HG03025 (cell line): ENCODE results near the gene TRDN.

Source experiments
- ATAC-seq: cut with Tn5 transposase; IDR thresholded peaks from one replicate; pipeline ENCODE4 v1.9.1; 2021; ENCODE audit warnings: mild to moderate bottlenecking, moderate library complexity; ENCODE audit not compliant: unreplicated experiment, low FRiP score

Gene TRDN

GRCh38 chr6:123423130-123423529, 213.6 kb downstream of the TRDN start:
- ATAC-seq: no peak

DNA sequence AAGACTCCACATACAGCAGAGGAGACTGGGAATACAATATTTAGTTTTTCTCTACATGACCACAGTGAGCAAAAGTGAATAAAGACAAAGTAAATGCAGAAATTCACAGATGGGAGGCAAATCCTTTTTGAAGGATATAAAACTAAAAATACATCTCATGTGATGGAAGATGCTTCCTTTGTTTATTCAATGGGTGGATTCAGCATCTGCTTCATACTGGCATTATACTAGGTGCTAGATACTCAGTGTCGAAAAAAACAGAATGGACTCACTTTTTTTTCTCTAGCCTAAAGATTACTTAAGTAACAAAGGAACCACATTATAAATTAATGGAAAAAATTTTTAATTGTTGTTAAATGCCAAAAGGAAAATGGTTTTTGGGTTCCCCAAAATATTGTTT, 216.2 kb downstream of the TRDN start:
- ATAC-seq: no peak

DNA sequence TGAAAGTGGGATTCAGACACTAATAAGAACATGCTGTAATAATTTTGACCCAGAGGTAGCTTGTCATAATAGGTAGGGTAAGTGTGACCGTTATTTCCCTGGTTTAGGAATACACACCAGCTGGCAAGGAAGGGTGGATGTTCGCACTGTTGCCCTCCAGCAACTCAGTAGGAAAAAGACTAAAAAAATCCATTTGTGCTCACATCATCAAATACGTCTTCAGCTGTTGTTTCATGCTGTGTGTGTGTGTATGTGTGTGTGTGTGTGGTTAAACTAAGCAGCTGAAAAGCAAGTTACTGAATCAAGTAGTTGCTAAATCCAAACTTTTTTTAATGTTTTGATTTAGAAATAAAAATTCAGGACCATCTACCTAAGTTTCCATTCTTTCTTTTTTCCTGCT, 218.7 kb downstream of the TRDN start:
- no peak for ATAC-seq

DNA sequence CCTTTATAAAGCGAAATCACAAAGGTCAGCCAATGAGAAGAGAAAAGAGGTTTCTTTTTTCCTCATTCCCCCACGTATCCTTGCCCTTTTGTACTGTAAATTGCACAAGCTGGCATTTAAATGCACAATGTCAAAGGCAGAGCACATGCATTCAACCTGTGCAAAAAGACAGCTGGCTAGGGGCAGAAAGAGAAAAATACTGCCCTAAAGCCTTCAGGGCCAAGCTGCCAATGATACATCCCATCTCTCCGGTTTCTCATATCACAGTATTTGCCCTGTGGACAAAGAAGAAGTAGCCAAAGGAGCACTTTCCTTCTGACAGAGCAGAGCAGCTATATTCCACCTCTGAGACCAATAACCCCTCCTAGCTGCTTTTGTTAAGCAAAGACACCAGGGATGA, 219.2 kb downstream of the TRDN start:
- no peak for ATAC-seq

DNA sequence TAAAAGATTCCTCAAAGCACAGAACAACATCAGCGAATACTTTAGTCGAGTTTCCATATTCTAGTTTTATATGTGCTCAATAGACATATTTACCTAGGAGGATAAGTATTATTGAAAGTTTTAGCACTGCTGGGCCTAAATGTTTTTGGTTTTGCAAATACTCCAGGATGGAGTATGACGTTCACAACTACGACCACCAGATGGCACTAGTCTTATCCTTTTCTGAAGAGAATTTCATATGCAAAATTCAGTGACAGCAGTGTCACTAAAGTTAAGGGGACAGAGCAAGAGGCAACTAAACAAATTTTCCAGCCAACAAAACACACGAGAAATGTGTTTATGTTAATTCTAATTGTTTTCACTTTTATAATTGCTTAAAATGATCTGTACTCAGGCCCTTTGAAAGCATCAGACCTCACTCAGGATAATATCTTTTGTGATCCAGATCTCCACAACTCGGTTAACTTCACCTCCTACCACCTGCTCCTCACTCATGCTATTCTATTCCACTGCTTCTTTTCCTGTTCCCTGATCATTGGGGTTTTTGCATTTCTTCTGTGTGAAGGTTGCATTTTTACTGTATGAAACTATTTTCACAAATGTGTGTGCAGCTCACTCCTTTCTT, 220.8 kb downstream of the TRDN start:
- peak; percentile 95 for ATAC-seq

- no peak for ATAC-seq
Measured at GRCh38 chr6:123404975-123405374, 231.8 kb downstream of the TRDN start.

DNA sequence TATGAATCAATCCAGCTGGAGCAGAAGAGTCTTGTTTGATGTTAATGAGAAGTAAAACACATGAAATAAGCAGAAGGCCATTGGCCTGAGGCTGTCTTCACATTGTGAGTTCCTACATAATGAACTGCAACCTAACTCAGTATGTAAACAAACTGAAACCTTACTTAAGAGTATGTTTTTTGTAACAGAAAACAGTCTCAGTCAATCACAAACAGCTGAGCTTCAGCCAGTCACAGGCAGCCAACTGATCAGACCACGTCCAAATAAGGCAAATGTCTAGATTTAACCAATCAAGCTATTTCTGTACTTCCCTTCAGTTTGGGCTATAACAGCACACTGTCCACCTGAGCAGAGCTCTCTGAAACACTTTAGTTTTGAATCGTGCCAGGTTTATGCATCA, 234.7 kb downstream of the TRDN start:
- ATAC-seq: peak; percentile 99

DNA sequence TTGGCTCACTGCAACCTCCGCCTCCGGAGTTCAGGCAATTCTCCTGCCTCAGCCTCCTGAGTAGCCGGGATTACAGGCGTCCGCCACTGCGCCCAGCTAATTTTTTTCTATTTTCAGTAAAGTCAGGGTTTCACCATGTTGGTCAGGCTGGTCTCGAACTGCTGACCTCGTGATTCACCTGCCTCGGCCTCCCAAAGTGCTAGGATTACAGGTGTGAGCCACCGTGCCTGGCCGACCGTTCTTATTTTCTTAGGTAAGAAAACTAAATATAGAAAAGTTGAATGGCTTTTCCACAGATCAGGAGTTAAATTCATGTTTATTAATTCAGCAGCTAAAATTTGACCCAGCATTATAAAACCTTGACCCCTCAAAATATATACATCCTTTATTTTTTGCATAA, 238.7 kb downstream of the TRDN start:
- no peak for ATAC-seq

DNA sequence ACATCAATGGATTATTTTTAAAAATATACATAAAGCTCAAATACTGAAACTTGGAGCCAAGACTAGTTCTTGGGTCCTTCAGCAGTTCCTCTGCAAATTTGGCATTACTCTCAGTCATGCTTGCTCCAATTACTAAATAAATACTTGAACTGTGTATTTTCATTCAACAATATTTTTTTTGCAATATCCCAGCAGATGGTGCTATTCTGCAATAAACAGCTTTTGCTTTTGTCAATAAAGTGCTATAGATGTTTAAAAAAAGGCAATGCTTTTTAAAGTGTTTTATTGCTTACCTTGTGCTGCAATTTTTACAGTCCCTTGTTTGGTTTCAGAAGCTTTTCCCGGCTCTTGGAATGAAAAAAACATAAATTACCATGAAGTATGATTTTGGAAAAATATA, 243.4 kb downstream of the TRDN start:
- ATAC-seq: no peak

GRCh38 chr6:123383718-123384117, 253.0 kb downstream of the TRDN start:
- no peak for ATAC-seq

- no peak for ATAC-seq
Measured at GRCh38 chr6:123380257-123380656, 256.5 kb downstream of the TRDN start.

- no peak for ATAC-seq
Measured at GRCh38 chr6:123372737-123373136, 264.0 kb downstream of the TRDN start.

GRCh38 chr6:123363912-123364311, 272.8 kb downstream of the TRDN start:
- no peak for ATAC-seq

DNA sequence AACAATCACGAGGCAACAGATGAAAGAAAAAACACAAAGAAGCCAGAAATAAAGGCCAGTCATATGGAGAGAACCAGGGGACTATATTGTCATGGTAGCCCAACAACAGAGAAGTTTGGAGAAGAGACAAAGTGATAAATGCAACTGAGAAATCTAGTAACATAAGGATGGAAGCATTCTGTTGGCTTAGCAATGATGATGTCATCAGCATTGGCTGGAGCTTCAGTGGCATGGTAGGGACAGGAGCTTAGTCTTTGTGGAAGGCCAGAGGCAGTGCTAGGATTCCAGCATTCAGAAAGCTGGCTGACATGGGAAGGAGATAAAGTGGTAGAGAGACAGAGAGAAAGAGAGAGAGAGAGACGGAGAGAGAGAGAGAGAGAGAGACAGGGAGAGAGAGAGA, 276.4 kb downstream of the TRDN start:
- no peak for ATAC-seq

- ATAC-seq: no peak
Measured at GRCh38 chr6:123352705-123353104, 284.0 kb downstream of the TRDN start.

DNA sequence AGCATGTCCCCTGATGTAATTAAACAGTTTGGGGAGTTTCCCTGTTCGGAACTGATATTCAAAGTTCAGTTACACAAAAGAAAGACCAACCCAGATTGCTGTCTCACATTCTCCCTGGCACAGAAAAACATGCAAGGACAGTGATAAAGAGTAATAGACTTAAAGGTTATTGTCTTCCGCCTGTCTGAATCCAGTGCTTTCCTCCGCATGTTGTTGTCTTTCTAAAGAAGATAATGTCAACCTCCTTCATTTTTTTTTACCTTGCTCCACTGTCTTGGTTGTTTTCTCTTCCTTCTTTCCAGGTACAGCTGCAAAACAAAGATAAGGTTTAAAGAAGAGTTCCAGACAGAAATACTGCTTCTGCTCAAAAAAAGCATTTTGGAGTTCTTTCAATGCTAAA, 284.5 kb downstream of the TRDN start:
- no peak for ATAC-seq

DNA sequence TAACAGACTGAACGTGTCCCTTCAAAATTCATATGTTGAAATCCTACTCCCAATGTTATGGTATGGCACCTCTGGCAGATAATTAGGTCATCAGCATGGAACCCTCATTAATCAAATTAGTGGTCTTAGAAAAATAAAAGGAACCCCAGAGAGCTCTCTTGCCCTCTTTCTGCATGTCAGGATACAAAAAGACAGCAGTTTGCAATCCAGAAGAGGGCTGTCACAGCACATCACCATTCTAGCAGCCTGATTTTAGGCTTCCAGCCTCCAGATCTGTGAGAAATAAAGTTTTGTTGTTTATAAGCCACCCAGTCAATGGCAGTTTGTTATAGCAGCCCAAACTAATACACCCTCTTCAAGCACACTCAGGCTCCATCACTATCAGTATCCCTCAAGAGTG, 292.9 kb downstream of the TRDN start:
- no peak for ATAC-seq

DNA sequence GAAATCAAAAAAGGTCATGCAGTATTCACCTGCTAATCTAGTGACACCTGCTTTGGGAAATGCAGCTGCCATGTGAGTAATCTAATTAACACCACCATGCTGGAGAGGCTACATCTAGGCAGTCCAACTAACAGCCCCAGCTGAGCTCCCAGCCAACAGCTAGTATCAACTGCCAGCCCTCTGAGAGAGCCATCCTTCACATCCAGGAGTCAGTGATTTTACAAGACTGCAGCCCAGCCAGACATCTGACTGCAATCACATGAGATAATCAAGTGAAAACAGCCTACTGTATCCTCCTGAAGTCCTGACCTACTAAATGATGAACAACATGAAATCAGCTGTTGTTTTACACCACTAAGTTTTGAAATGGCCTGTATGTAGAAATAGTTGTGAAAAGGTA, 298.4 kb downstream of the TRDN start:
- no peak for ATAC-seq

DNA sequence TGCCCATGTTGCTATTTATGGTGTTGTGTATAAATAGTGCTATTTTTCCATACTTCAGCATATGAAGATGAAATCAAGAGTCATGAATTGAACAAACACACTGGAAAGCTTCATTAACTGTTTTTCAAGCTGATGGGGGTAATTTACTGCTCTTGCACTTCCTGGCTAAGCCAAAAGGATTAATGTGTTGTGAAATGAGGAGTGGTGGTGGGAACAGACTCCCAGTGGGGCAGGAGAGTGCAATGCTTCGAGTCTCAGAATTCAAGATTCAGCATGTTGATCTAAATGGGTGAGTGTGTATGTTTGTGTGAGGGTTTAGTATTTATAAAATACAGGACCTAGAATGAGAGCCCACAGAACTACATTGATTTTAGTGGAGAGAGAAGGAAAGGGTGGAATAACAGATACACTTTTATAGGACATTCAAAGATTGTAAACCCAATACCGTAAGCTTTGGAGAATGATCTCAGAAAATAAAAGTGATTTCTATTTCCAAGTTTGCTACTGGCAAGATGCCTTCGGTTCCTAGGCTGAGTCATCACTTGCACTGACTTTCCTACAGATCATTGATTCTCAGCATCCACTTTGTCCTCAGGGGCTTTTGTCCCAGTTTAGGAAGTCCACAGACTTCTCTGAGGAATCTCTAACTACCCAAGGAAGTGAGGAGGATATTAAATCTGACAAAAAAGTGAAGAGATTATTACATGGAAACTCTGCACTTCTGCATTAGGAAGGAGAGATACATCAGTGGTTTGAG, 303.6 kb downstream of the TRDN start:
- ATAC-seq: no peak

DNA sequence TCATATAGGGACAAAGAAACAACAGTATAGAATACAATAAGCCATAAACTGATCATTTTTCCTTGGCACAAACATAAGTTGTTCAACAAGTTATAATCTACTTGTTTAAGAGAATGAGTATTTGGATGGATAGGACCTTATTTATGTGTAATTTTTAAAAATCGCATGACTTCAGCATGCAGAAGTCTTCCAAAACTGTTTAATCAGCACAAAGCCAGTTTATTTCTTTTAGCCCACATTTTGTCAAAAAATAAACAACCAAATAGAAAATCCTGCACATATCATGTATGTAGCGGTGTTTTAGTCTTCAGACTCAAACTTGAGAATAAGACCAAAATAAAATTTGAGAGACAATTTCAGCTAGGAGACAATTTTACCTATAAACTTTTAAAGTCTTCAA, 304.7 kb downstream of the TRDN start:
- ATAC-seq: no peak

GRCh38 chr6:123329337-123329736, 307.4 kb downstream of the TRDN start:
- ATAC-seq: no peak
